NCI-H187 (cell line): ENCODE measurements around the gene ATAD3B.
"Not testable (repeated sequence)": the region's sequence is repeated elsewhere in the genome, so short reads cannot be mapped to it uniquely, and the experiment has no call there.

Source experiments
- DNase-seq, 2 experiments: peaks; one replicate each; lab custom pipeline; 2025; lab: John Stamatoyannopoulos, UW

ATAD3B gene

DNA sequence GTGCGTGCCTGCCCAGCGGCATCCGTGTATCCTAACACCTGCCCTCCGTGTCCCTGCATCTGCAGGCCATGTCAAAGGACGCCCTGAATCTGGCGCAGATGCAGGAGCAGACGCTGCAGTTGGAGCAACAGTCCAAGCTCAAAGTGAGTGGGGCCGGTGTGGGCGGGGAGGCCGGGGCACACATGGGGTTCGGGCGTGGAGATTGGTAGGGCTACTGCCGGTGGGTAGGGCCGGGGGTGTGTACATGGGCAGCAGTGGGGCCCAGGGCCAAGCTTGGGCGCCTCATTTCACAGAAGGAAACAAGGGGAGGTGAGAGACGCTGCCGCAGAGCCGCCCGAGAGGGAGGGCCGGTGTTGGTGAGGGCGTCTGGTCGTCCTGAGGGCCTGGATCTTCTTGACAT, 20.9 kb upstream of the ATAD3B start:
- DNase-seq = not testable (repeated sequence)

DNA sequence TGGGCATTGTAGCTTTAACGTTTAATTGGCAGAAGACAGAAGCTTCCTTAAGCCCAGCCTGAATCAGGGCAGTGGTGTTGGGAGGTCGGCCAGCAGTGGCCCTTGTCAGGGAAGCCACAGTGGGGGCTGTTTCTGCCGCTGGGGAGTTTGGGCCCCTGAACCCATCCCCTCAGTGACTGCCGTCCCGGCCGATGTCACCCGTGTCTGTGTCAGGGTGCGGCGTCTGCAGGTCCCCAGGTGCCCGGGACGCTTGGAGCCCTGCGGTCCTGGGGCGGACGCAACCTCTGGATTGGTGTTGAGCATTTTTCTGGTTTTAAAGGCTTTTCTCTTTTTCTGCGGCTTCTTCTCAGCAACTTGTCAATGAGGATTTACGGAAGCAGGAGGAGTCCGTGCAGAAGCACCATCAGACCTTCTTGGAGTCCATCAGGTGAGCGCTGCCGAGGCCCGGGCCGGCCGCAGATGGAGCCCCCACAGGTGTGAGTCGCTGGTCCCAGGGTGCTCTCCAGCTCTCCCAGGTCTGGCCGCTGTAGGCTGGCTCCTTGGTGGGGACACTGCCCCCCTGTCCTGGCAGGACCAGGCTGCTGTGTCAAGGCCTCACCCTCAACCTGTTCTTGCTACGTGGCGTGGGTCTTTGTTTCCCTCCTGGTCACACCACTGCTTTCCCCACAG, 19.7 kb upstream of the ATAD3B start:
- no peak for DNase-seq

DNA sequence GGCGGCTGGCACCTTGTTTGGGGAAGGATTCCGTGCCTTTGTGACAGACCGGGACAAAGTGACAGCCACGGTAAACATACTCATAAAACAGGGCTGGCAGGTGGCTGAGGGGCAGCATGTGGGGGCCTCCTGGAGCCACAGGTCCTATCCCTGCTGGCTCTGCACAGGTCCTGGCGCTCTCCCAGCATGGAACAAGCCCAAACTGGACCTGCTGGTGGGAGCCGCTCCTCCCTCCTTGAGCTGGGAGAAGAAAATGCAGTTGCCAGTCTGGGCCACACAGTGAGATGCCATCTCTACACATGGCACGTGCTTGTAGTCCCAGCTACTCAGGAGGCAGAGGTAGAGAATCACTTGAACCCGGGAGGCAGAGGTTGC, 19.2 kb upstream of the ATAD3B start:
- DNase-seq = not testable (repeated sequence)

DNA sequence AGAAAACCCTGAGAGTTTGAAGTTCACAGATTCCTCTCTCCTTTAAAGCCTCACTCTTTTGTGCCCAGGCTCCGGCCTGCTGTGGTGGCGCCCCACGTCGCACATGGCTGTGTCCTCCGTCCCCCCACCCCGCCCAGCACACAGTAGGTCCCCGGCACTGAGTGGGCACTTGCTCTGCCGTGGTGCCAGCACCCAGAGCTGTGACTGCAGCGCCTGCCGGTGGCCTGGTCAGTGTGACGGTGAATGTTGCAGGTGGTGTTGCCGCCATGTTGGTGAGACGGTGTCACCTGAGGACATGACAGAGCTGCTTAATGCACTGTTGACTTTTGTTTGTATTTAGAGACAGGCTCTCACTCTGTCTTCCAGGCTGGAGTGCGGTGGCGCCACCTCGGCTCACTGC, 18.7 kb upstream of the ATAD3B start:
- no peak for DNase-seq

DNA sequence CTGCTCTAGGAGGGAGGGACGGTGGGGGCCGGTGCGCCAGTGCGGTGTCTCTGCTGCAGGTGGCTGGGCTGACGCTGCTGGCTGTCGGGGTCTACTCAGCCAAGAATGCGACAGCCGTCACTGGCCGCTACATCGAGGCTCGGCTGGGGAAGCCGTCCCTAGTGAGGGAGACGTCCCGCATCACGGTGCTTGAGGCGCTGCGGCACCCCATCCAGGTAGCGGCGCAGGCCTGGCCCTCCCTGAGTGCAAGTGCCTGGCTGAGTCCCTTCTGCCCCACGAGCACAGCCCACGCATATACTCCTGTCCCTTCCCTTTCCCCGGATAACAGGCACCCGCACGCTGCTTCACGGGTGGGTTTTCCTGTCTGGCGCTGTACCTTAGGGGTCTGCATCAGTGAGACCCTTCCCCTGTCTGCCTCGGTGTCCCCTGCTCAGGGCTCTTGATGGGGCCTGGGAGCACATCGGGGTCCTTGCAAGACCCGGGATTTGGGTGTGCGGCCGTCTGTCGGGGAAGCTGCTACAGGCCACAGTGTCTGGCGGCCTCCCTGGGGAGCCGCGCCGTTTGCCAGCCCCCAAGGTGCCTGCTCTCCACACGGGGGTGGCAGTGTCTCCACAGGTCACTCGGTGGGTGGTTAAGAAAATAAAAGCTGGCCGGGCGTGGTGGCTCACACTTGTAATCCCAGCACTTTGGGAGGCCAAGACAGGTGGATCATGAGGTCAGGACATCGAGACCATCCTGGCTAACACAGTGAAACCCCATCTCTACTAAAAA, 17.1 kb upstream of the ATAD3B start:
- DNase-seq = not testable (repeated sequence)

DNA sequence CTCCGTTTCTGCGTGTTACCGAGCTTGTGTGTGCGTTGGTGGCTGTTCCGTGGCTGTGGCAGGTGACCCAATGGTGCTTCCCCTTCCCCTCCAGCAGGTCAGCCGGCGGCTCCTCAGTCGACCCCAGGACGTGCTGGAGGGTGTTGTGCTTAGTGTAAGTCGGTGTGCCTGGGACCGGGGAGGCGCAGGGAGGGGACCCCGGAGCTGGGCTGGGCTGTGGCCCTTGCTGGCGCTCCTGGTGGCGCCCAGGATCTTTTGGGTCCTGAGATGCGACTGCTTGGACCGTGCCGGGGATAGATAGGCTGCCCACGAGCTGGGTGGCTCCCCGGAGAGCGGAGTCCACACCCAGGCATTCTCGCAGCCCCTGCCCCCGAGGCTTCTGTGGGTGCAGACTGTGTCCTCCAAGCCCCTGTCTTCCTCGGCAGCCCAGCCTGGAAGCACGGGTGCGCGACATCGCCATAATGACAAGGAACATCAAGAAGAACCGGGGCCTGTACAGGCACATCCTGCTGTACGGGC, 16.1 kb upstream of the ATAD3B start:
- no peak for DNase-seq

DNA sequence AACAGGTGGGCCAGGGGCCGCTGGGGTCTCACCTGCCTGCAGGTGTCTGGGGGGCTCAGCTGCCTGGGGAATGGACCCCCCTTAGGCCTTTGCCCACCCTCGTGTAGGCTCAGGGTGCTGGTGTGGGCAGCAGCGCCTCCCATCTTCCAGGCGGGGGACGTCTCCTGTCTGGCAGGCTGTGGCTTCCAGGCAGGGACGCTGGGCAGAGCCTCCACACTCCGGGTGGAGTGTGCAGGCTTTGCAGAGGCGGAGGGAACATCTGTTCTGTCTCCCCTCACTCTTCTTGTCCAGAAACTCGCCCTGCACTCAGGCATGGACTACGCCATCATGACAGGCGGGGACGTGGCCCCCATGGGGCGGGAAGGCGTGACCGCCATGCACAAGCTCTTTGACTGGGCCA, 15.6 kb upstream of the ATAD3B start:
- DNase-seq = not testable (repeated sequence)

DNA sequence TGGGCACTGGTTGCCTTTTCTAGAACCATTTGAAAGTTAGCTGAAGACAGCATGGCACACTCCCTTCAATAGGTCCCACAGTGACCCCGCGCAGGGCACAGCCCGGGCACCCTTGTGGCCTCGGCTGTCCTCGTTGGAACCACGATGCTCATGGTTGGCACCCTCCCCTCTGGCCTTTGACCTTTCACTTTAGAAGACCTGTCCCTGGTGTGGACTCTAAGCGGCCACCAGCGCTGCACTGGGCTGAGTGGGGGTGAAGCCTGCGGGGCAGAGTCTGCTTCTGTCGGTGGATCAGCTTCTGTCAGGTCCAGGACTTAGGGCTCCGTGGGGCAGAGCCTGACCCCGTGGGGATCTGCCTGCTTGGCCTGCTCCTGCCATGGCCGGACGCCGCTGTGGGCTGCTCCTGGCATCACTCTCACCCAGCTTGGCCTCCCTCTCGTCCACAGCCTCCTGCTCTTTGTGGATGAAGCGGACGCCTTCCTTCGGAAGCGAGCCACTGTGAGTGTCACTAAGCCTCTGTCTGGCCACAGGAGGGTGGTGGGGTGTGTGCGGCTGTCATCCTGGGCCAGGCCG, 14.8 kb upstream of the ATAD3B start:
- not testable (repeated sequence) for DNase-seq

DNA sequence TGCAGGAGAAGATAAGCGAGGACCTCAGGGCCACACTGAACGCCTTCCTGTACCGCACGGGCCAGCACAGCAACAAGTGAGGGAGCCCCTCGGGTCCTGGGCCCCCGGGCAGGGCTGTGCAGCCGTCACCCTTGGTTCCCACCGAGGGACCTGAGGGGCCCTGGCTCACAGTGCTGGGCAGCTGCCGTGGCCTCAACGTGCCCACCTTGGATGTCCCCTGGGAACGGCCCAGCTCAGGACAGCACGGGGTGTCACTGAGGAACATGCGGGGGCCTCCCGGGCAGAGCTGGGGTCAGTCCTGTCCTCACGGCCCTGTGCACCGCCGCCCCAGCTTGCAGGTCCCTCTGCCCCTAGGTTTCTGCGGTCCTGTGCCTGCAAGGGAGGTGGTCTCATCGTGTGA, 12.4 kb upstream of the ATAD3B start:
- DNase-seq = not testable (repeated sequence)

DNA sequence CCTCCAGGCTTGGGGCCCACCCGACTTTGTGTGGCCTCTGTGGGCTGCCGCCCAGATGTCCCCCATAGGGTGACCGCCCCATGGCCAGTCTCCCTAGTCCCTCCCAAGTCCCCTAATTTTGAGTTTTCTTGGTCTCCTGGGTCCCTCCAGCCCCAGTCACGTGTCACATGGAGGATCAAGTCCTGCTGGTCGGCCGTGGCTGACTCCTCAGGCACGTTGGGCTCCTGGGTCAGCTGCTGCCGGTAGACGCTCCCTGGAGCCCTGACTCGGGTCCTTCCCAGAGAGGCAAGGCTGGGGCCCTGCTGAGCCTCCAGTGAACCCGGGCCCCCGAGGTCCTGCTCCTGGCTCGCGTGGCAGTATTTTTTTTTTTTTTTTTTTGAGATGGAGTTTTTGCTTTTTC, 11.9 kb upstream of the ATAD3B start:
- not testable (repeated sequence) for DNase-seq

DNA sequence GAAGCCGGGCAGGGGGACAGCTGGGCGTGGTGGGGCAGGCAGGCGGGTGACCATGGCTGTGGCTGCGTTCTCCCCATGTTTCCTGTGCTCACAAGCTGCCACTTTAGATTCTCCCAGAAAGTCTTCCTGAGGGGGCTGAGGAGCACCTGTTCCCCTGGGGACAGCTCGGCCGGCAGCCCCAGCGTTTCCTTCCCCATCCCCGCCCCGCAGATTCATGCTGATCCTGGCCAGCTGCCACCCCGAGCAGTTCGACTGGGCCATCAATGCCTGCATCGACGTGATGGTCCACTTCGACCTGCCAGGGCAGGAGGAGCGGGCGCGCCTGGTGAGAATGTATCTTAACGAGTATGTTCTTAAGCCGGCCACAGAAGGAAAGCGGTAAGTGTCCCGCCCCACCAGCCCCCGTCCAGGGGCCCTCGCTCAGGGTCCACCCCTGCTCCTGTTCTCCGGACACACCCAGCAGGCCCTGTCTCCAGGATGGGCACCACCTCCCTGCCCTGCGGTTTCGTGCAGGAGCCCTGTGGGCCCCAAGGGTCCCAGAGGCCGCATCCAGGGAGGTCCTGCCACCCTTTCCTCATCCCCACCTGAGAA, 10.9 kb upstream of the ATAD3B start:
- no peak for DNase-seq

DNA sequence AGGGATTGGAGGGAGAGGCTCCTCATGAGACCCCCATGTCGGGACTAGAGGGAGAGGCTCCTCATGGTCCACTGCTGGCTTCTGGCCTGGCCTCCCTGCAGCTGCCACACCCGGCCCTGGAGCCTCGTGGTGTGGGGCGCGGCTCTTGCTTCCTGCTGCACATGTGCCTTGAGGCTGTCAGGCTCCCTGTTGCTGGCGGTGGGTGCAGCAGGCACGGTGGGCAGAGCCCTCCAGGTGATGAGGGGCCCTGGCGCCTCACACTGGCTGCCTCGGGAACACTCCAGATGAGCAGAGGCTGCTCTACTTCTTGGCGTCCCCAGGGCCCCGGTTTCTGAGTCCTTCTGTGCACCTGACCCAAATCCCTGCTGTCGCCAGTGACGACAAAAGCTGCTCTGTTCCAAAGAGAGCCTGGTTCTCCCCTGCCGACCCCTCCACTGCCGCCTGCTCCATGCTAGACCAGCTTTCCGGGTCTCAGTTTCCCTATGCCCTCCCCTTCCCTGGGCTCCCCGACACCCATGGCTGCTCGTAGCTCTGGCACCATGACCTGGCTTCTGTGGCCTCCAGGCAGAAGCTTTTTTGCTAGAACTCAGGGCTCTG, 9.7 kb upstream of the ATAD3B start:
- no peak for DNase-seq

DNA sequence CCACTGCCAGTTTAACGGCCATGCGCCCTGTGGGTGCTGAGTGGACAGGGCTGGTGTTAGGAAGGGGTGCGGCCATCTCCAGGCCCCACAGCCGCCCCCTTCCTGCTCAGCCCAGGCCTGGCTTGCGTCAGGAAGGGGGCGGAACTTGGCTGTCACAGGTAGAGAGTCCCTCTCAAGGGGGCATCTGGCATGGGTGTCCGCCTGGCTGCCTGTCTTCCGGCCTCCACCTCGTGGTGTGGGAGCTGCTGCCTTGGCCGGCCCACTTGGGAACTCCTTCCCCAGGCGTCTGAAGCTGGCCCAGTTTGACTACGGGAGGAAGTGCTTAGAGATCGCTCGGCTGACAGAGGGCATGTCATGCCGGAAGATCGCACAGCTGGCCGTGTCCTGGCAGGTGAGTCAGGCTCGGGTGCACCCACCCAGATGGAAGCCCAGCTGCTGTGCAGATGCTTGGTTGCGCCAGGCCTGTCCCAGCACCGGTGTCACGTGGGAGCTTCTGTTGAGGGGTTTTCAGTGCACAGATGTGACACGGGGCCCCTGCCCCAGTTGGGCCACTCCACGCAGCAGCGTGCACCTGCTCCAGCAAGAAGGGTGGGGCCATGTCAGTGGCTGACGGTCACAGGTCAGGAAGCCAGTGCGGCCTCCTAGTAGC, 9.1 kb upstream of the ATAD3B start:
- DNase-seq = no peak

DNA sequence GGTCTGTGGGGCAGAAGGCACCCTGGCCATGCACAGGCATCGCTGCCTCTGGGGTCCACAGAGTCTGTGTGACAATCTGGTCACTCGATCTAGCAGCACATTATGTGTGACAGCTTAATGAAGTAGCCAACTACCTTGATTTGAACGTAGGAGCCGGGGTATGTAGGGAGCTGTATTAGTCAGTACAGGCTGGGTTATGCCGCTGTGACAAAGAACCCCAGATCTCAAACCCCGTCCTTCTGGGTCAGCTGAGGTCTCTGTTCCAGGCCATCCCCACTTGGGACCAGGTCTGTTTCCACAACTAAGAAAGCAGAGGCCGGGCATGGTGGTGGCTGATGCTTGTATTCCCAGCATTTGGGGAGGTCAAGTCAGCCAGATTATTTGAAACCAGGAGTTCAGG, 8.3 kb upstream of the ATAD3B start:
- no peak for DNase-seq

DNA sequence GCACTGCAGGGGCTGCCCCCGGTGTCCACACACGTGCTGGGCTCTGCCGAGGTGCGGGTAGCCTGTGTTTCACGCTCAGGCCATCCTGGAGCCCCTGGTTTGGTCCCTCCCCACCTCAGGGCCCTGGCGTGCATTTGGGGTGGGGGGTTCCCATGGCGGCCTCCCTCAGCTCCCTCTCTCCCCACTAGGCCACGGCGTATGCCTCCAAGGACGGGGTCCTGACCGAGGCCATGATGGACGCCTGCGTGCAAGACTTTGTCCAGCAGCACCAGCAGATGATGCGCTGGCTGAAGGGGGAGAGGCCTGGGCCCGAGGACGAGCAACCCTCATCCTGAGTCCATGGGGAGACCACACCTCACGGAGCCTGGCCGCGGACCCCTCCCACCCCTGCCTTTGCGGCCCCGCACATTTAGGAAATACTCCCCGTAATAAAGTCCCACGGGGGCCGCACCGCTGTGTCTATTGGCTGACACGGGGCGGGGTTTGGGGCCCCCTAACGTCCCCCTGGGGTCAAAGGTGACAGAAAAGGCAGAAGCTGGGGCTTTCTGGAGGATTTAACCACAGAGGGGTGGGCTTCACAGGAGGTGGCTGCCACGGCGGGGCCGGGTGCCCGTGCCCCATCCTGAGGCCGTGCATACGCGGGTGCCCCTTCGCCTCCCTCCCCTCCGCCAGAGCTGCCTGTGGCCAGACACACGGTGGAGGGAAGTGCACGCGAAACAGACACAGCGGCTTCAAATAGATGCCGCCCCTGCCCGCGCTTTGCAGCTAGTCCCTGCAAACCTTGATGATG, 3.2 kb upstream of the ATAD3B start:
- not testable (repeated sequence) for DNase-seq

DNA sequence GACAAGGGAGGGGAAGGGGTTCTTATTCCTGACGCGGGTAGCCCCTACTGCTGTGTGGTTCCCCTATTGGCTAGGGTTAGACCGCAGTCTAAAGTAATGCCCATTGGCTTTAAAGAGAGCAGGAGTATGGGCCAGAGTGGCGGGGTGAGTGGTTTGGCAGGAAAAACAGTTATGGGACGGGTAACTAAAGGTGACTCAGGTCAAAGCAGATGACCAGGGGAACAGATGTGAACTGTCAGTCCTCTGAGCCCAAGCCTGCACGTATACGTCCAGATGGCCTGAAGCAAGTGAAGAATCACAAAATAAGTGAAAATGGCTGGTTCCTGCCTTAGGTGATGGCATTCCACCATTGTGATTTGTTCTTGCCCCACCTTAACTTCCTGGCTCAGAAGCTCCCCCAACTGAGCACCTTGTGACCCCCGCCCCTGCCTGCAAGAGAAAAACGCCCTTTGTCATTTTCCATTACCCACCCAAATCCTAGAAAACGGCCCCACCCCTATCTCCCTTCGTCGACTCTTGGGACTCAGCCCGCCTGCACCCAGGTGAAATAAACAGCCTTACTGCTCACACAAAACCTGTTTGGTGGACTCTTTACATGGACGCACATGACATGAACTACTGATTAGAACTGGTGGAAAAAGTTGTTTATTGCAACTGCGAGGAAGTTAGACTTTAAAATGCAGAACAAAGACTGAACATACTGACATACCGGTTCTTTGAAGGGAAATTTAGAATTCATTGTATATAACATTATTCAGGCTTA, 758 bp upstream of the ATAD3B start:
- no peak for DNase-seq

DNA sequence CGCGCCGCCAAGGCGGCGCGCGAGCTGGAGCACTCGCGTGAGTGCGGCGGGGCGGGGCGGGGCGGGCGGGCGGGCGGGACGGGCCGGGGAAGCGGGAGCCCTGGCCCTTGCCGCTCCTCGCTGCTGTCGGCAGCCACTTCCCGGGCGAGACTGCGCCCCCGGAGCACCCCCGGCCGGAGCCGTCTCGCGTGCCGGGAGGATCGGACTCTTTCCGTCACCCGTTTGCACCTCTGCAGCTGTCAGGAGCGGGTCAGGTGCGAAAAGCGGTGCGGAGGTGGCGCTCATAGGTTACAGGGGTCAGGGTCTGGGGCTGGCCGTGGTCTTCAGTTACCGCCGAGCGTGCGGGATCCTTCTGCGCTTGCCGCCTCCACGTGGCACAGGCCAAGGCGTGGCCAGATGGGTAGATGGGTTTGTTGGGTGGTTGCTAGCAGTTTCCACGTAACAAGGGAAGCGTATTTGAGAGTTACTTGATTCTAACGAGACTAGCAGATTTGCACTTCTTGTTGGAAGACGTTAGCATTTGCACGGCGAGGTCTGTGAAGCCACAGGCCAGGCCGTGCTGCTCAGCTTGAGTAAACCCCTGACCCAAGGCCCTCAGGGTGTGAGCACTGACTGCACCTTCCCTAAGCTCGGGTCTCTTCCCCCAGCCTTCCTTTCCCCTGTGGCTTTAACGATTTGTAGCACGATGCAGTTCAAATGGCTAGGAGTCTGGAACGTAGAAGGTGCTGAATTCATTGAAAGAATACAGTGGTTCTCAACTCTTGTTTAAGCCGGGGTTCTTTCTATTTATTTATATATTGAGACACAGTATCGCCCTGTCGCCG, 700 bp downstream of the ATAD3B start:
- DNase-seq = not testable (repeated sequence)

DNA sequence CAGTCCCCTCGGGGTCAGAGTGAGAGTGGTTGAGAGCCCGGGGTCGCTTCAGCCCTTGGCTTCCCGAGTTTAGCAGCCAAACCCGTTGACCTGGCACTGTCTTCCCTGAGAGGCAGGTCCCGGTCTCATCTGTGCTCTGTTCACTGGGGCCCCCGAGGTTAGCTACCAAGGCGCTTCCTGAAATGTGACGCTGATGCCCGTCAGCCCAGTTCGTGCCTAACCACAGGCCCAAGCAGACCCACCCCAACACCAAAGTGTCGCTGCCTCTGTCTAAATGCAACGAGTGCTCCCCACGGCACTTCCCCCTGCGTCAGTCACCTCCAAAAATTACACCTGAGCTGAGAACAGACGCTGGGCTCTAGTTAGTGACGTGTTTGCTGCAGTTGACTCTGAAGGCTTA, 4.4 kb downstream of the ATAD3B start:
- not testable (repeated sequence) for DNase-seq

DNA sequence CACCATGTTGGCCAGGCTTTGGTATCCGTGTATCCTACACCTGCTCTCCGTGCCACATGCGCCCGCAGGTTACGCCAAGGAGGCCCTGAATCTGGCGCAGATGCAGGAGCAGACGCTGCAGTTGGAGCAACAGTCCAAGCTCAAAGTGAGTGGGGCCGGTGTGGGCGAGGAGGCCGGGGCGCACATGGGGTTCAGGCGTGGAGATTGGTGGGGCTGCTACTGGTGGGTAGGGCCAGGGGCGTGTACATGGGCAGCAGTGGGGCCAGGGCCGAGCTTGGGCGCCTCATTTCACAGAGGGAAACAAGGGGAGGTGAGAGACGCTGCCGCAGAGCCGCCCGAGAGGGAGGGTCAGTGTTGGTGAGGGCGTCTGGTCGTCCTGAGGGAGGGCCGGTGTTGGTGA, 5.6 kb downstream of the ATAD3B start:
- DNase-seq = no peak
